MM.1S (cell line): ENCODE measurements around the gene ANGPTL5.

Experiments used
- CTCF ChIP-seq: fragments of 300-600 bp; sonication (generic); IDR thresholded peaks from 2 replicates; pipeline ENCODE4 v1.5.1; 2016; ENCODE audit warnings: antibody characterized with exemption, low read length, mixed read lengths
- EZH2 ChIP-seq: fragments of 300-600 bp; sonication (generic); optimal IDR thresholded peaks from 2 replicates; pipeline ENCODE3; 2017; ENCODE audit warnings: low read depth, mild to moderate bottlenecking, antibody characterized with exemption, low read length, mixed read lengths

- TF ChIP-seq EZH2: no peak
- no peak for TF ChIP-seq CTCF
Measured at GRCh38 chr11:101917226-101917625, 904 bp upstream of the ANGPTL5 start.
